Mucosa of descending colon (tissue), 3 donors: ENCODE results near the gene CLASP2. TPM values are rescaled to one million over a fixed set of nuclear protein-coding genes. Genes with fewer than 3 reads are reported as not detected.

Experiments
- ATAC-seq: fragments of 200-7000 bp; cut with Tn5 transposase; one replicate; pipeline ENCODE4 v1.9.1; 2020; ENCODE audit warnings: mild to moderate bottlenecking, moderate library complexity
- DNase-seq, 3 donors: peaks; one replicate each; pipeline ENCODE4 v3.0.0-alpha.2; 2020
- H3K36me3 ChIP-seq: fragments of 200-600 bp; one replicate; pipeline ENCODE4 v1.8.0; 2021; ENCODE audit warnings: low read depth, mild to moderate bottlenecking
- H3K4me1 ChIP-seq: fragments of 200-600 bp; one replicate; pipeline ENCODE4 v1.8.0; 2021; ENCODE audit warnings: low read depth, mild to moderate bottlenecking
- H3K4me3 ChIP-seq: fragments of 200-600 bp; one replicate; pipeline ENCODE4 v1.8.0; 2021; ENCODE audit warnings: mild to moderate bottlenecking
- H3K9me3 ChIP-seq: fragments of 200-600 bp; one replicate; pipeline ENCODE4 v1.8.0; 2021; ENCODE audit warnings: mild to moderate bottlenecking
- CTCF ChIP-seq: fragments of 200-600 bp; IDR thresholded peaks from one replicate; pipeline ENCODE4 v1.8.0; 2022; ENCODE audit warnings: antibody characterized with exemption, mild to moderate bottlenecking
- intact Hi-C, 2 donors: fragments of 100-400 bp; cut with DNase I in 1 of 2; cut with micrococcal nuclease in 1 of 2; formaldehyde crosslinking; loops; one replicate each; pipeline versions ENCODE4 v1.11.0 to v1.11.1; 2022; cut with DNase I, micrococcal nuclease
- total RNA-seq, 3 donors: library from RNA; stranded (reverse); fragmentation: NEBNext Ultra II Directional in 2 of 3; extraction: Animal tissue kit (Norgen Biotek cat#: 25700) in 2 of 3; gene quantifications; one replicate each; pipeline versions ENCODE4 v1.2.1 to v1.2.4, GENCODE V29; 2021 to 2023
- donor health status: DM: no; HTN: no; CAD: no; lungs with moderate emphysema.
- donor health status: DM: no; HTN: no; CAD: no.
- donor health status: DM: no; HTN: yes; CAD: no.

CLASP2 gene
- total RNA-seq, 3 donors from 2014 or later = 33.6 to 66.6 (median 44.5) TPM

- intact Hi-C loops = no loop called here
- Histone ChIP-seq H3K4me3 (no peak overlapping the region), H3K36me3 (no peaks in the 10 kb centered on the region), H3K4me1 (no peaks in the 10 kb centered on the region), H3K9me3 (peaks cover 11% of the 10 kb centered on the region)
- no peak for ATAC-seq
- no peak for TF ChIP-seq CTCF
- no peak for DNase-seq
Measured at GRCh38 chr3:33749546-33750210, 31.6 kb upstream of the CLASP2 start.

GRCh38 chr3:33746416-33747116 lies 28.5 kb upstream of the CLASP2 start:
- H3K4me1 ChIP-seq = no peaks in the 10 kb centered on the region
- H3K4me3 ChIP-seq = no peak overlapping the region
- intact Hi-C loops = no loop called here
- TF ChIP-seq CTCF = no peak
- H3K36me3 ChIP-seq = no peaks in the 10 kb centered on the region
- no peaks in the 10 kb centered on the region for H3K9me3 ChIP-seq
- ATAC-seq = no peak
- DNase-seq = peak in 1 of 3 donors; percentile 2

GRCh38 chr3:33737146-33737545 lies 19.1 kb upstream of the CLASP2 start:
- DNase-seq (no peak), ATAC-seq (no peak)
- peaks cover 5% of the 10 kb centered on the region for H3K9me3 ChIP-seq
- H3K4me3 ChIP-seq = no peak overlapping the region
- intact Hi-C loops = no loop called here
- no peak for TF ChIP-seq CTCF
- H3K36me3 ChIP-seq = no peaks in the 10 kb centered on the region
- no peaks in the 10 kb centered on the region for H3K4me1 ChIP-seq

GRCh38 chr3:33732394-33732793 lies 14.3 kb upstream of the CLASP2 start:
- no peak for TF ChIP-seq CTCF
- no peak for ATAC-seq

GRCh38 chr3:33729993-33730392 lies 11.9 kb upstream of the CLASP2 start:
- TF ChIP-seq CTCF = no peak
- no peak for ATAC-seq
- peaks cover 5% of the 10 kb centered on the region for H3K9me3 ChIP-seq
- H3K4me3 ChIP-seq = no peak overlapping the region
- no peaks in the 10 kb centered on the region for H3K36me3 ChIP-seq
- intact Hi-C loops = no loop called here
- DNase-seq = no peak
- H3K4me1 ChIP-seq = no peaks in the 10 kb centered on the region

More at GRCh38 chr3:33732394-33732793, 14.3 kb upstream of the CLASP2 start:
- H3K9me3 ChIP-seq = peaks cover 5% of the 10 kb centered on the region
- no peaks in the 10 kb centered on the region for H3K36me3 ChIP-seq
- intact Hi-C loops = no loop called here
- H3K4me1 ChIP-seq = no peaks in the 10 kb centered on the region
- no peak overlapping the region for H3K4me3 ChIP-seq
- no peak for DNase-seq
